Natural killer cell (primary cell): ENCODE data around the gene SLC7A6. TPM values are rescaled to one million over a fixed set of nuclear protein-coding genes. Genes with fewer than 3 reads are reported as not detected.

Experiments
- ATAC-seq, 3 donors: fragments of 150-1000 bp in 2 of 3; fragments of 200-7000 bp in 1 of 3; cut with Tn5 transposase; 1 replicate in 1 of 3; 2 replicates in 2 of 3; pipeline ENCODE4 v1.10.0; 2021; ENCODE audit warnings: mild to moderate bottlenecking in 2 of 3, moderate library complexity in 2 of 3
- DNase-seq, 2 donors: peaks; one replicate each; pipeline versions ENCODE4 v3.0.0 to v3.0.0-alpha.2; 2013 to 2021; ENCODE audit warnings: mixed read lengths in 1 of 2
- H3K27ac ChIP-seq: one replicate; pipeline ENCODE4 v1.5.1; 2013; ENCODE audit warnings: mild to moderate bottlenecking, low read length
- H3K27me3 ChIP-seq: one replicate; pipeline ENCODE4 v1.6.1; 2013; ENCODE audit warnings: low read length; ENCODE audit not compliant: control insufficient read depth, insufficient read depth
- H3K36me3 ChIP-seq: one replicate; pipeline ENCODE4 v1.6.1; 2013; ENCODE audit warnings: low read length; ENCODE audit not compliant: control insufficient read depth, insufficient read depth
- H3K4me1 ChIP-seq: one replicate; pipeline ENCODE4 v1.6.1; 2013; ENCODE audit warnings: low read length; ENCODE audit not compliant: control insufficient read depth, insufficient read depth
- H3K4me3 ChIP-seq: one replicate; pipeline ENCODE4 v1.5.1; 2013; ENCODE audit warnings: low read length
- H3K9me3 ChIP-seq: one replicate; pipeline ENCODE4 v1.6.1; 2013; ENCODE audit warnings: low read length; ENCODE audit not compliant: control insufficient read depth, insufficient read depth
- H3K27ac Mint-ChIP-seq, 2 donors: one replicate each; pipeline ENCODE4 v1.8.0; 2022; ENCODE audit warnings: mild to moderate bottlenecking in 2 of 2, mixed read lengths in 2 of 2, moderate library complexity in 1 of 2
- H3K27me3 Mint-ChIP-seq, 2 donors: one replicate each; pipeline ENCODE4 v1.8.0; 2022; ENCODE audit warnings: low read depth in 2 of 2, mixed read lengths in 2 of 2
- H3K36me3 Mint-ChIP-seq: one replicate; pipeline ENCODE4 v1.8.0; 2022; ENCODE audit warnings: mixed read lengths
- H3K4me1 Mint-ChIP-seq, 2 donors: one replicate each; pipeline ENCODE4 v1.8.0; 2022; ENCODE audit warnings: mixed read lengths in 2 of 2
- H3K4me3 Mint-ChIP-seq: one replicate; pipeline ENCODE4 v1.8.0; 2022; ENCODE audit warnings: mild to moderate bottlenecking, moderate library complexity, mixed read lengths
- H3K9me3 Mint-ChIP-seq, 2 donors: one replicate each; pipeline ENCODE4 v1.8.0; 2022; ENCODE audit warnings: mixed read lengths in 2 of 2
- CTCF ChIP-seq: fragments of 200-600 bp; IDR thresholded peaks from one replicate; pipeline ENCODE4 v1.8.0; 2022; ENCODE audit warnings: antibody characterized with exemption
- WGBS: methylation state at CpG from one replicate; pipeline ENCODE4 v1.1.7; 2013; ENCODE audit warnings: missing lambda C conversion rate; ENCODE audit not compliant: insufficient coverage; 5-methylcytosine and 5-hydroxymethylcytosine counted together
- intact Hi-C: fragments of 100-400 bp; cut with micrococcal nuclease; formaldehyde crosslinking; loops from one replicate; pipeline ENCODE4 v1.14.2; 2022
- total RNA-seq, 4 donors: library from RNA; stranded (reverse); fragments of 120-200 nt in 1 of 4; gene quantifications; one replicate each; pipeline versions ENCODE4 v1.2.3 to v1.2.4, GENCODE V29; 2013 to 2022

The SLC7A6 gene
- total RNA-seq, 3 donors from 2014 or later (not counting 1 experiment from before 2014, with no cell fraction given), result 46.6 to 84.9 (median 69.6) TPM

DNA sequence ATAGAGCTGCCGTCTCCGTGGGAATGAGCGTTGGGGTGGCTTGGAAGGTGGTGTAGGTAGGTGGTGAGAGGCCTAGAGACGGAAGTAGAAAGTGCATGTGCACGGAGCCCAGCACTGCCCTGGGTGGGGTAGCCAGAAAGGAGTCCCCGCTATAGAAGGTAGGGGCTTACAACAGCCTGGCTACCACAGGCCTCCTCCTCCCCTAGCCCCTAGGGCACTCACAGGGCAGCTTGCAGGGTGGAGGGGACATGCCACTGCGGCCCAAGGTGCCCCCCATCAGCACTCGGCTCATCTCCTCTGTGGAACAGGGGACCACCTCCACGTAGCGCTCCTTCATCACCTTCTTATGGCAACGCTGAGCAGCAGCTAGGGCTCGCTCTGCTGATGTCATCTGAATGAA lies 33.4 kb upstream of the SLC7A6 start:
- H3K36me3 Mint-ChIP-seq, result no peaks in the 10 kb centered on the region
- H3K4me3 Mint-ChIP-seq, result no peak overlapping the region
- H3K27me3 ChIP-seq, result no peaks in the 10 kb centered on the region
- H3K27ac ChIP-seq, result no peak overlapping the region
- peaks cover 9% of the 10 kb centered on the region for H3K4me1 ChIP-seq
- peaks cover 21 to 35% of the 10 kb centered on the region in 2 donors for H3K4me1 Mint-ChIP-seq
- H3K9me3 ChIP-seq, result no peaks in the 10 kb centered on the region
- DNase-seq (no peak), ATAC-seq (no peak)
- TF ChIP-seq CTCF, result no peak
- intact Hi-C loops, result no loop called here
- H3K27me3 Mint-ChIP-seq, result no peaks in the 10 kb centered on the region
- H3K36me3 ChIP-seq, result peaks cover 32% of the 10 kb centered on the region
- H3K4me3 ChIP-seq, result no peak overlapping the region
- H3K27ac Mint-ChIP-seq, result no peak overlapping the region
- 96% methylated on average over 12 of the region's 12 CpGs for WGBS
- no peaks in the 10 kb centered on the region for H3K9me3 Mint-ChIP-seq

GRCh38 chr16:68231384-68232136 lies 32.8 kb upstream of the SLC7A6 start:
- H3K36me3 ChIP-seq, result peaks cover 26% of the 10 kb centered on the region
- Mint-ChIP-seq H3K4me3 (no peak overlapping the region), H3K9me3 (no peaks in the 10 kb centered on the region), H3K27ac (no peak overlapping the region), H3K36me3 (no peaks in the 10 kb centered on the region), H3K27me3 (no peaks in the 10 kb centered on the region), H3K4me1 (peaks cover 25 to 40% of the 10 kb centered on the region in 2 donors)
- ATAC-seq, result no peak
- intact Hi-C loops, result no loop called here
- H3K27ac ChIP-seq, result no peak overlapping the region
- no peaks in the 10 kb centered on the region for H3K27me3 ChIP-seq
- H3K4me1 ChIP-seq, result peaks cover 14% of the 10 kb centered on the region
- no peak for TF ChIP-seq CTCF
- no peak for DNase-seq
- H3K9me3 ChIP-seq, result no peaks in the 10 kb centered on the region
- WGBS, result 94% methylated on average over 26 of the region's 26 CpGs
- H3K4me3 ChIP-seq, result no peak overlapping the region

DNA sequence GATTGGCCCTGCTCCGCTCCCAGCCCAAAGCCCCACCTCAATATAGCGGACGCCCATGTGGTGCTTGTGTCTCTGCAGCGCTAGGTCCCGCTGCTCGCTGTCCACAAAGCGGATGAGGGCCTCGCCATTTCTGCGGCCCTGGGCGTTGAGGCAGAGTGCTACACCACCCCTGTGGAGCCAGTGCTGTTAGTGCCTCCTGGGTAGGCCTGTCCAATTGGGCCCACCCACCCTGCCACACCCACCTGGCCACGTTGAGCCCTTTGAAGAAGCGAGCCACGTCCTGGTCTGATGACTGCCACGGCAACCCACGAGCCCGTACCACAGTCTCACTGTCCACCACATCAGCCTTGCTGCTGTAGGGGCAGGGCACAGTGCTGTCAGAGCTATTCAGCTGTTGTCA lies 32.0 kb upstream of the SLC7A6 start:
- Histone ChIP-seq H3K27ac (no peak overlapping the region), H3K9me3 (no peaks in the 10 kb centered on the region), H3K4me3 (no peak overlapping the region), H3K27me3 (no peaks in the 10 kb centered on the region), H3K36me3 (peaks cover 21% of the 10 kb centered on the region), H3K4me1 (peaks cover 19% of the 10 kb centered on the region)
- no peak overlapping the region for H3K4me3 Mint-ChIP-seq
- no peaks in the 10 kb centered on the region for H3K27me3 Mint-ChIP-seq
- WGBS, result 80% methylated on average over 16 of the region's 16 CpGs
- ATAC-seq (no peak), DNase-seq (peak in 1 of 2 donors; percentile 28)
- intact Hi-C loops, result no loop called here
- no peaks in the 10 kb centered on the region for H3K36me3 Mint-ChIP-seq
- H3K9me3 Mint-ChIP-seq, result no peaks in the 10 kb centered on the region
- TF ChIP-seq CTCF, result no peak
- H3K27ac Mint-ChIP-seq, result peak overlapping the region; percentile 58 to 74
- peaks cover 27 to 42% of the 10 kb centered on the region in 2 donors for H3K4me1 Mint-ChIP-seq
